GM19035 (cell line): Measurements from ENCODE around the gene TFCP2.

Experiments used
- ATAC-seq: cut with Tn5 transposase; IDR thresholded peaks from one replicate; pipeline ENCODE4 v1.9.1; 2021; ENCODE audit not compliant: unreplicated experiment

Gene TFCP2

DNA sequence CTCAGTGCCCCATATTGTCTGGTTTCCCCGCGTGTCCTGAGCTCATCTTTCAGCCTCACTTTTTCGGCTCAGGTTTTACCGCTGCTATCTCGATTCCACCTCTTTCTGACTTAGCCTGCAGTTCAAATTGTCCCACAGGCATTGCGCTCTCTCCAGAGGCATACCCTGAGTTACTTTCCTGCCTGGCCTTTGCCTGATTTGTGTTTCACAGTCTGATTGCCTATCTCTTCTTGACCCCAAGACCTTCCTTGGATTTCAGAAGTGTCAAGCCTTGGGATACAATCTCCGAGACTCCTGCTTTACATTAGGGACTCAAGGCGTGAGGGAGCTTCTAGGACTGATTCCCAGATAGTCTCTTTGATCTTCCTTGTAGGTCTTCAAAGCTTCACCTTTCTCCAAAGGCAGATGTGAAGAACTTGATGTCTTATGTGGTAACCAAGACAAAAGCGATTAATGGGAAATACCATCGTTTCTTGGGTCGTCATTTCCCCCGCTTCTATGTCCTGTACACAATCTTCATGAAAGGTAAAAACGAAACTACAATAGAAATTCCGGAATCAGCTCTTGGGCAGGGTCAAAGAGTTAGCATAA, 124.2 kb downstream of the TFCP2 start:
- no peak for ATAC-seq

DNA sequence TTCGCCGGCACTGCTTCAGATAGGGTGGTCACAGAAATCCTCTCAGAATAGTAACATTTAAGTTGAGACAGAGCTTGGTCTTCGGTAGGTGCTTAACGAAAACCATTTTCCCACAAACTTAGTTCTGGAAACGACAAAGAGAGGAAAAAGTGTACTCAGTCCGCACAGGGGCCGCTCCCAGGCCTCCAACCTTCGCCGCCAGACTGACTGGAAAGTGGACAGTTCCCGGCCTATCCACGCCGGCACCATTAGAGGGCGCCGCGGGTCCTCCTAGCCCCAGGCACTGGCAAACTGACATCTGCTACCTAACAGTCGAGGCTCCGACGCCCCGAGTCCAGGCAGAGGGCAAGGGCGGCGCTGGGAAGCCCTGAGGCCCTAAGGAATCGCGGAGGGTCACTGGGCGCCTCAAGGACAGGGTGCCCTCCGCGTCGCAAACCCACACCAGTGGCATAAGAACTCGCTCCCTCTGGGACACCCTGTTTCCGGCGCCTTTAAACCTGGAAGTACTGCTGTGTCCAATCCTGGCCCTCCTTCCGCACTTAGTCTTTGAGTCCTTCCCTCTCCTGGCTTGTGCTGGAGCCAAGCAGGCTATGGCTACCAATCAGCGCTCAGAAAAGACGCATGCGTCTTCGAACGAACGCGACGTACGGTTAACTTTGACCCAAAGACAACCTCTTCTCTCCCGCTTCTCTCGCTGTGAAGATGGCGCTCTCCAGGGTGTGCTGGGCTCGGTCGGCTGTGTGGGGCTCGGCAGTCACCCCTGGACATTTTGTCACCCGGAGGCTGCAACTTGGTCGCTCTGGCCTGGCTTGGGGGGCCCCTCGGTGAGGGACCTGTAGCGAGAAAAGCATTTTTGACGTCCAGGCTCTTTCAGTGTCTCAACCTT, 125.0 kb downstream of the TFCP2 start, which contains the start of gene LETMD1:
Gene LETMD1, plus strand, starts transcription at position 673 of the 886 bp plus-strand sequence. Its CDS starts 30 bp downstream, at position 703.
- ATAC-seq: peak; percentile 95
